ENCODE measurements around the gene CTU2.

CTU2 gene

DNA sequence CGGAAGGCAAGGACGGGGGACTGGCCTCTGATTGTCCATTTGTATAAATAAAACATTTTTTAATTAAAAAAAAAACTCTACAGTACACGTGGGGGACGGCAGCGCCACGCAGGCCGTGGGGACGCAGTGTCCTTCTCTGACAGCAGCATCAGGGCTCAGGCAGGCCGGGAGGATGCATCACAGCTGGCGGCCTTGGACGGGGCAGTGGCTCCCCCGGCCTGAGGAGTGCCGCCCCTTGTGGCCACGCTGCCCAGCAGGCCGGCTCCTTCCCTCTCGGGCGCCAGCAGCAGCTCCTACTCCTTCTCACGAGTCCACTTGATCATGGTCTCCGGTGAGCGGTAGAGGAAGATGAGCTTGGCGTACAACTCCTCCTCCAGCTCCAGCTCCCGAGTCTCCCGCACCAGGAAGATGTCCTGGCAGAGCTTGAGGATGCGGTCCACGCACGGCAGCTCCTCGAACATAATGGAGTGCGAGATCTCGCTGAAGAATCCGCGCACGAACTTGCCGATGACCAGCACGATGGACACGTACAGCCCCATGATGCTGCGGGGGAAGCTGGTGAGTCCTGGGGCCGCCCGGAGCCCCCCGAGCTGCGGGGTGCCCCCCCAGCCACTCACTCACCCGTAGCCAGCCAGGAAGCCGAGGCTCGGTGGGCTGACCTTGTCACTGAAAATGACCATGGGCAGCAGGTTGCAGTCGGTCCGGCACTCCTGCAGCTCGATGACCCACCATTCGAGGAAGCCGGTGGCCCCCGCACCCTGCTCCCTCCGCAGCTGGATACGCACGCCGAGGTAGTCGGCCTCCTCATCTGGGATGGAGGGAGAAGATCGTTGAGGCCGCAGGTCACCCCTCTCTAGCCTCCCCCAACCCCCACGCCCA lies 9.2 kb downstream of the CTU2 start:
- DNase-seq, result no peak

GRCh38 chr16:88716201-88716600 lies 9.9 kb downstream of the CTU2 start:
- DNase-seq, result no peak

DNA sequence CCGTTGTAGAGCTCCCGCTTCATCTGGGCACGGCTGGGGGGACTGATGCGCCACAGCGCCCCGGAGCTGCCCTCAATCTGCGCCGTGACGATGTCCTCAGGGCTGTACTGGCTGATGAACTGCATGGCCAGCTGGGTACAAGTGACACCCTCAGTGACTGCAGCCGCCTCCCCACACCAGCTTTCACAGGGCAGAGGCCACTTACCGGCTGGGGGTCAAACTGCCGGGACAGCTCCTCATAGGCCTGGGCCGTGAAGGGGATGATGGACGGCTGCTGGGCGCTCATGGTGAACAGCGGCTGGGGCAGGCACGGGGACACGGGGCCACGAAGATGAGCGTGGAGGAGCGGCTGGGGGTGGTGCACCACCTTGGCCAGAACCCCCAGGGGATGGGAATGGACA lies 10.3 kb downstream of the CTU2 start:
- no peak for DNase-seq

DNA sequence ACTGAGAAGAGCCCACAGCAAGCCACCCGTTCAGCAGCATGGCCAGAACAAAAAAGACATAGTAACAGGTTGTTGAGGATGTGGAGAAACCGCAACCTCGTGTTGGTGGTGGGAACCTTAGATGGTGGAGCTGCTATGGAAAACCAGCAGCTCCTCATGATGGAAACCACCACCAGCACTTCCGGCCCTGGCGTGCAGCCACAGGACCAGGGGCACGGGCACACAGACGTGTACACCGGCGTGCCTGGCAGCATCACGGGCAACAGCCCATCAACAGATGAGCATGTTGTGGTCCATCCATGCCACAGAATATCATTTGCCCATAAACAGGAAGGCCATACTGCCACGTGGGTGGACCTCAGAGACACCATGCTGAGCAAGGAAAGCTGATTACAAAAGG lies 11.9 kb downstream of the CTU2 start:
- DNase-seq, result no peak

GRCh38 chr16:88719267-88719932 lies 13.1 kb downstream of the CTU2 start:
- DNase-seq, result no peak

GRCh38 chr16:88719933-88720296 lies 13.6 kb downstream of the CTU2 start:
- no peak for DNase-seq

GRCh38 chr16:88720396-88720970 lies 14.2 kb downstream of the CTU2 start:
- no peak for DNase-seq

GRCh38 chr16:88721236-88721635 lies 14.9 kb downstream of the CTU2 start:
- DNase-seq, result no peak

- DNase-seq, result no peak
Measured at GRCh38 chr16:88721815-88722755, 15.8 kb downstream of the CTU2 start.

- DNase-seq, result no peak
Measured at GRCh38 chr16:88722784-88723506, 16.6 kb downstream of the CTU2 start.

DNA sequence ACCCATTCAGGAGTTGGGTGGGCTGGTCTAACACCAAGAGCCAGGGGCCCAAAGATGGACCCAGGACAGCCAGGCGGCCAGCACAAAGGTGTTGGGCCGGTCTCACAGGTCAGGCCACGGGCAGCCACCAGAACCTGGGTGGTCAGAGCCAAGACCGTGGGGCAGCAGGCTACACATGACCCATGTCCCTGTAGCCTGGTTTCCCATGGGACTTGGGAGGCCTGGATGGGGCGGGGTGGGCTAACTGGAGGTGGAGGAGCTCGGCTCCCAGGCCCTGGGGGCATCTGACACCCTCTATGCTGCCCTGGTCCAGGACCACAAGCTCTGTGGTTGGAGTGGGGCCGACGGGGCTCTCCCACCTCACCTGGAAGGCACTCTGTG lies 17.2 kb downstream of the CTU2 start:
- no peak for DNase-seq

DNA sequence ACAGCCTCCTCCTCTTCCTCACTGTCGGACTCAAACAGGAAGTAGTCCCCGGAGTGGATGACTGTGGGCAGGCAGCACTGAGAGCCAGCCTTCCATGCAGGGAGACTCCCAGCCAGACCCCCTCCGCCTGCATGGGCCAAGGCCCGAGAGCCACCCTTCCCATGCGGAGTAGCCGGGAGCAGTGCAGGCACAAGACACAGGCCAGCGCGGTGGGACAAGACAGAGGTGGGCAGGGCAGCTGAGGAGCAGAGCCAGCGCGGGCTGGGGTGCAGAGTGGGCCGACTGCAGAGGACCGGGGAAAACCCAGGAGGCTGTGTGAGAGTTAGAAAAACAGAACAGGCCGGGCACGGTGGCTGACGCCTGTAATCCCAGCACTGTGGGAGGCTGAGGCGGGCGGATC lies 17.6 kb downstream of the CTU2 start:
- DNase-seq, result no peak

DNA sequence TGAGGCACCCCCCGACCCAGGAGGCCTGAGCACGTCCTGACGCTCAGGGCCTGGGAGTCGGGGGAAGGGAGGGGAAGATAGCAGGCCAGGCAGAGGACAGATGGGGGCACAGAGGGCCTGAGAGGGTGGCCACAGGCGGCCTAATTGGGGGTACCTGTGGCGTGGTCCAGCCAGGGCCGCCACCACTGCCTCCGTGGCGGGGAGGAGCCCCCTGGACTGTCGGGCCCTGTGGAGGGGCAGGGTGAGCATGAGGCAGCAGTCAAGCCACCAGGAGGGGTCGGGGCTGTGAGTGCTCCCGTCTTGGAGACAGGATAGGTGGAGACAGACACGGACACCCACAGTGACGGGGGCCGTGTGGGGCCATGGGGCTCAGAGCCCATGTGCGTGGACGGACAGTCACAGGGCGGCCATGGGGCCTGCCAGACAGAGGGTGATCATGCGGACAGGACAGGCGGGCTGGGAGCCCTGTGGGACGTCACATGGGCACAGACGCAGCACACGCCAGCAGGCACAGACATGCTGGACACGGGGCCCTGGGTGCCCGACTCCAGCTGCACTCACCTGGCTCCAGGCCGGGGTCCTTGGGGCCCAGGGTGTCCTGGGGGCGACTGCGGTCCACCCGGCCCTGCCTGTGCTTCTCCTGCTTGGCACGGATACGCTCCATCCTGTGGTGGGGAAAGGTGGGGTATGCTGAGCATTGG lies 18.7 kb downstream of the CTU2 start:
- no peak for DNase-seq

DNA sequence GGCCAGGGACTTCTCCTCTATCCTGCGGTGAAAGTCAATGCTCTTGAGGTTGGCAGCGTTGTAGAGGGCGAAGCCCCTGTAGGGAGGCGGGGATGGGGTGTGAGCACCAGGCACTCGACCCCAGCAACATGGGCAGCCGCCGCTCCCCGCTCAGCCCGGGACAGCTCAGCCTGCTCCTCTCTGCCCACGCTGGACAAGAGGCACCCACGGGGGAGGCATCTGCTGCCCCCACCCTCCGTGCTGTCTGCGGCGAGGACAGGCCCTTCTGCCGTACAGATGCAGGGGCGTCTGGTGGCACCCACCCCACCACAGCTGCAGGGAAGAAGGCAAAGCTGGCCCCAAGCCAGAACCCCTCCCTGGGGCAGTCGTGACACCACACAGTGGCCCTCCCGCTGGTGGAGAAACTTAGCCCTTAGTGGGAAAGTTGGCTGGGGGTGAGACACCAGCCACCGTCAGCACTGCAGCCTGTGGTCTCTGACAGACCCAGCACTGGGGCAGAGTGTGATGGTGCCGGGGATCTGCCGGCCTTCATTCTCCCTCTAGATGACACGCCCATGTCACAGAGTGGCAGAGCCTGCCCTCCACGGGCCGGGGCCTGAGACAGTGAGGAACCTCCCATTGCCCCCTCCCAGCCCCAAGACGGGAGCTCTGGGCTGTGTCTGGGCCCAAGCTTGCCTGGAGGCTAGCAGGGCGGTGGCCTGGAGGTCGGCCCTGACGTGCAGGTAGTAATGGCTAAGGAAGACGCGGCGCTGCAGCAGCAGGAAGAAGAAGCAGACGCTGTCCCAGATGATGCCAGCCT lies 19.5 kb downstream of the CTU2 start:
- no peak for DNase-seq

DNA sequence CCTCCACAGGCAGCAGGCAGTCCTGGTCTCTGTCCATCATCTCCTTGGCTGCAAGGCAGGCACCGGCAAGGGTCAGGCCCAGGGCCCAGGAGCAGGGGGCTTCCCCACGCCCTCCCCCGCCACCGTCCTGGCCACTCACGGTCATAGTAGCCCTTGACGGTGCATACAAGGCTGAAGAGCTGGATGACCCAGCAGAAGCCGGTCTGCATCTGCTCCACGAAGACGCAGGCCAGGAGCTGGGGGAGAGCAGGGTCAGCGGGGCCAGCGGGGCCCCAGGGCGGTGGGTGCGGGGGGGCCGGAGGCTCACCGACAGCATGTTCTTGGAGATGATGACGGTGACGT lies 20.1 kb downstream of the CTU2 start:
- DNase-seq, result no peak

GRCh38 chr16:88726981-88727380 lies 20.7 kb downstream of the CTU2 start:
- DNase-seq, result no peak

DNA sequence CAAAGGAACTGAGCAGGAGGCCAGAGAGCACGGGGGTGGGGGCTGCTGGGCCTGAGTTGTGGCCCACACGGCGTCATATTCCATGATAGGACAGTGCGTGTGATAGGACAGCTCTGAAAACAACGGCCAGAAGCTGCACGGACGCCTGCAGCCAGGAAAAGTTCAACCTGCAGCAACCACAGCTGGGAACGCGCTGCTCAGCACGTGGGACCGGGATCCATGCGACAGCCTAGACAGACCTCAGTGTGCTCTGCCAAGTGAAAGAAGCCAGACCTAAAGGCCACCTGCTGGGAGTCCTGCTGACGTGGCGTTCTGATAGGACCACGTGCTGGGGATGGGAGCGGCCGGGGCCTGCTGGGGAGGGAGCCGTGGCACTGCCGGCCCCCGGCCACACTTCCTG lies 21.6 kb downstream of the CTU2 start:
- no peak for DNase-seq

GRCh38 chr16:88730632-88731607 lies 24.6 kb downstream of the CTU2 start:
- DNase-seq, result no peak

- DNase-seq, result no peak
Measured at GRCh38 chr16:88731699-88732098, 25.4 kb downstream of the CTU2 start.
